OCI-LY7 (cell line): ENCODE measurements around the gene DEAF1. TPM values are rescaled to one million over a fixed set of nuclear protein-coding genes. Genes with fewer than 3 reads are reported as not detected.
"Not testable (repeated sequence)": the region's sequence is repeated elsewhere in the genome, so short reads cannot be mapped to it uniquely, and the experiment has no call there.

ENCODE experiments used
- BruUV-seq: library from RNA; stranded (reverse); fragments of 400-500 nt; replicated peaks from 2 replicates; lab custom pipeline; 2021; lab: Mats Ljungman, UMichigan
- CTCF ChIA-PET: fragments of 300-600 bp; sonication (Branson Sonifier 250); formaldehyde crosslinking; loops from one replicate; lab custom pipeline; 2022; ENCODE audit warnings: antibody characterized with exemption; ENCODE audit not compliant: unreplicated experiment; lab: Charles Lee
- POLR2A ChIA-PET: fragments of 300-600 bp; sonication (Branson Sonifier 250); formaldehyde crosslinking; loops from one replicate; lab custom pipeline; 2022; ENCODE audit warnings: antibody characterized with exemption; lab: Charles Lee
- DNase-seq: peaks from one replicate; pipeline ENCODE4 v3.0.0-alpha.2; 2015; ENCODE audit warnings: low spot score
- H2AFZ ChIP-seq: fragments of 200-600 bp; sonication (generic), shearing (Covaris generic); 2 replicates; pipeline ENCODE4 v1.6.1; 2014; ENCODE audit warnings: mild to moderate bottlenecking, antibody characterized with exemption, low read length, moderate library complexity
- H3K27ac ChIP-seq: fragments of 200-600 bp; sonication (generic); 2 replicates; pipeline ENCODE4 v1.5.1; 2014; ENCODE audit warnings: mixed run types, low read depth, mild to moderate bottlenecking, moderate library complexity, low read length, inconsistent platforms; ENCODE audit not compliant: poor library complexity, severe bottlenecking
- H3K36me3 ChIP-seq: fragments of 200-600 bp; sonication (generic); 2 replicates; pipeline ENCODE4 v1.6.1; 2014; ENCODE audit warnings: mild to moderate bottlenecking, antibody characterized with exemption, low read length, moderate library complexity, mixed read lengths; ENCODE audit not compliant: insufficient read depth
- H3K4me1 ChIP-seq: fragments of 200-600 bp; sonication (generic); 2 replicates; pipeline ENCODE4 v1.5.1; 2014; ENCODE audit warnings: mild to moderate bottlenecking, low read length; ENCODE audit not compliant: insufficient read depth, poor library complexity, severe bottlenecking
- H3K4me2 ChIP-seq: fragments of 200-600 bp; sonication (generic); 2 replicates; pipeline ENCODE4 v1.6.1; 2014; ENCODE audit warnings: mild to moderate bottlenecking, low read length
- H3K4me3 ChIP-seq: fragments of 200-600 bp; sonication (generic); 2 replicates; pipeline ENCODE4 v1.5.1; 2014; ENCODE audit warnings: mild to moderate bottlenecking, low read depth, low read length; ENCODE audit not compliant: poor library complexity, severe bottlenecking
- H3K79me2 ChIP-seq: fragments of 200-600 bp; sonication (generic); 2 replicates; pipeline ENCODE4 v1.6.1; 2016; ENCODE audit warnings: low read depth, mild to moderate bottlenecking, low read length, moderate library complexity, mixed read lengths; ENCODE audit not compliant: insufficient read depth
- H3K9me2 ChIP-seq: fragments of 200-600 bp; sonication (generic); 2 replicates; pipeline ENCODE4 v1.6.1; 2016; ENCODE audit warnings: mild to moderate bottlenecking, low read length, mixed read lengths; ENCODE audit not compliant: insufficient read depth
- H3K9me3 ChIP-seq: fragments of 200-600 bp; sonication (generic); 2 replicates; pipeline ENCODE4 v1.6.1; 2014; ENCODE audit warnings: mild to moderate bottlenecking, mixed run types, low read length, mixed read lengths
- H4K20me1 ChIP-seq: fragments of 200-600 bp; sonication (generic); 2 replicates; pipeline ENCODE4 v1.6.1; 2014; ENCODE audit warnings: mild to moderate bottlenecking, antibody characterized with exemption, low read length, moderate library complexity, mixed read lengths; ENCODE audit not compliant: insufficient read depth
- EZH2phosphoT487 ChIP-seq: fragments of 200-600 bp; sonication (generic); IDR thresholded peaks from 2 replicates; pipeline ENCODE4 v1.6.1; 2018; ENCODE audit warnings: low read depth, borderline replicate concordance, mild to moderate bottlenecking, mixed run types, antibody characterized with exemption, low read length, moderate library complexity, mixed read lengths
- intact Hi-C: fragments of 100-400 bp; cut with micrococcal nuclease; formaldehyde crosslinking; loops from one replicate; pipeline ENCODE4 v1.10.0; 2022; ENCODE audit not compliant: unreplicated experiment
- total RNA-seq, 2 experiments: library from RNA; depleted of rRNA in 1 of 2; stranded (reverse); fragments of >200 nt in 1 of 2; shearing (Covaris generic) in 1 of 2; gene quantifications; 2 replicates each; pipeline ENCODE4 v1.2.3, GENCODE V29; 2014 to 2022
- TF ChIP-seq, protein P1 (sequence below): fragments of 200-600 bp; sonication (generic); conservative IDR thresholded peaks from 2 replicates; pipeline ENCODE4 v1.5.1; 2014; ENCODE audit warnings: mild to moderate bottlenecking, antibody characterized with exemption, low read length, moderate library complexity, mixed read lengths

The DEAF1 gene
- total RNA-seq, 2 experiments from 2014 or later = 42.7 to 66.2 TPM

DNA sequence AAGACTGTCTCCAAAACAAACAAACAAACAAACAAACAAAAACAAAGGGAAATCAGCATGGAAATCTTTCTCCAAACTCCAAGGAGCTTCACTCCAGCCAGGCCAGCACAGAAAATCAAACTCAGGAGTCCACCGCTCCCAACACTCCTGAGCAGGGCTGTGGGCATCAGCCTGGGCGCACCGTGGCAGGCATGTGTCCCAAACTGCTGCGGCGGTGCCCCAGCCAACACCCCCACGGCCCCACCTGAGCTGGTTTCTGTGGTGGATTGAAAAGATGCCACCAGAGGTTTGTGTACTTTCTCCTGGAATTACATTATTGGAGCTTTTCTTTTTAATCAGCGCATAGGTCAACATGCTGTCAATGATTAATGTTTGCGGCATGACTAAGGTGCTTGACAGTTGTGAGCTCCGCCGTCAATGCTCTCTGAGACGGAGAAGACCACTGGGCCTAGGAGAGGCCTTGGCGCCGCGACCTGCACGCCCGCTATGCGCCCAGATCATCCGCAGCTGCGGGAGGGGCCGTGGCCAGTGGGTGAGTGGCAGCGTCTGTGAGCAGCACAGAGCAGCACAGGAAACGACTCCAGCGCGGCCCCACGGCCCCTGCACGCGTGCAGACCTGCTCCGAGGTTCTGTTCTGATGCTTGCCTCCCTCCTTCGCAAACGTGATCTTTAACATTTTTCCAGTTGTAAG lies 39.8 kb downstream of the DEAF1 start:
- H3K9me2 ChIP-seq = no peaks in the 10 kb centered on the region
- no TSS peak for BruUV-seq
- no peaks in the 10 kb centered on the region for H3K79me2 ChIP-seq
- H2AFZ ChIP-seq = no peak overlapping the region
- no peak for TF ChIP-seq EZH2phosphoT487
- TF ChIP-seq, protein P1, sequence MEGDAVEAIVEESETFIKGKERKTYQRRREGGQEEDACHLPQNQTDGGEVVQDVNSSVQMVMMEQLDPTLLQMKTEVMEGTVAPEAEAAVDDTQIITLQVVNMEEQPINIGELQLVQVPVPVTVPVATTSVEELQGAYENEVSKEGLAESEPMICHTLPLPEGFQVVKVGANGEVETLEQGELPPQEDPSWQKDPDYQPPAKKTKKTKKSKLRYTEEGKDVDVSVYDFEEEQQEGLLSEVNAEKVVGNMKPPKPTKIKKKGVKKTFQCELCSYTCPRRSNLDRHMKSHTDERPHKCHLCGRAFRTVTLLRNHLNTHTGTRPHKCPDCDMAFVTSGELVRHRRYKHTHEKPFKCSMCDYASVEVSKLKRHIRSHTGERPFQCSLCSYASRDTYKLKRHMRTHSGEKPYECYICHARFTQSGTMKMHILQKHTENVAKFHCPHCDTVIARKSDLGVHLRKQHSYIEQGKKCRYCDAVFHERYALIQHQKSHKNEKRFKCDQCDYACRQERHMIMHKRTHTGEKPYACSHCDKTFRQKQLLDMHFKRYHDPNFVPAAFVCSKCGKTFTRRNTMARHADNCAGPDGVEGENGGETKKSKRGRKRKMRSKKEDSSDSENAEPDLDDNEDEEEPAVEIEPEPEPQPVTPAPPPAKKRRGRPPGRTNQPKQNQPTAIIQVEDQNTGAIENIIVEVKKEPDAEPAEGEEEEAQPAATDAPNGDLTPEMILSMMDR = no peak
- H3K9me3 ChIP-seq = no peaks in the 10 kb centered on the region
- H4K20me1 ChIP-seq = no peaks in the 10 kb centered on the region
- peaks cover 56% of the 10 kb centered on the region for H3K36me3 ChIP-seq
- ChIA-PET POLR2A (interaction anchor here (0.7 kb wide), 1 partner anchor 41 kb away, joined by 3 read pairs; the partner anchor contains the start of gene TMEM80), CTCF (no interaction called here)
- peaks cover 5% of the 10 kb centered on the region for H3K4me1 ChIP-seq
- H3K4me2 ChIP-seq = no peak overlapping the region
- no peak for DNase-seq
- no peak overlapping the region for H3K27ac ChIP-seq
- intact Hi-C loops = no loop called here
- no peak overlapping the region for H3K4me3 ChIP-seq

DNA sequence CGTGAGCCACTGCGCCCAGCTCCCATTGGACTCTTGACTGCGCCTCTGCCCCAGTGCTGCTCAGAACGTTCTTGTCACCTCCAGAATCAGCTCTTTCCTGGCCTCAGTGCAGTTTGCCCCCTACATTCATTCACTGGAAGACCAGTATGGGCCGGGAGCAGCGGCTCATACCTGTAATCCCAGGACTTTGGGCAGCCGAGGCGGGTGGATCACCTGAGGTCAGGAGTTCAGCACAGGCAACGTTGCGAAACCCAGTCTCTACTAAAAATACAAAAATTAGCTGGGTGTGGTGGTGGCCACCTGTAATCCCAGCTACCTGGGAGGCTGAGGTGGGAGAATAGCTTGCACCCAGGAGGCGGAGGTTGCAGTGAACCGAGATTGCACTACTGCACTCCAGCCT lies 40.6 kb downstream of the DEAF1 start:
- H3K27ac ChIP-seq, H4K20me1 ChIP-seq, H3K4me2 ChIP-seq, H3K79me2 ChIP-seq, BruUV-seq, intact Hi-C loops, H3K9me2 ChIP-seq, POLR2A ChIA-PET, H3K4me3 ChIP-seq, DNase-seq, H3K9me3 ChIP-seq, H3K4me1 ChIP-seq, CTCF ChIA-PET, H2AFZ ChIP-seq: not testable (repeated sequence)
- peaks cover 56% of the 10 kb centered on the region for H3K36me3 ChIP-seq

DNA sequence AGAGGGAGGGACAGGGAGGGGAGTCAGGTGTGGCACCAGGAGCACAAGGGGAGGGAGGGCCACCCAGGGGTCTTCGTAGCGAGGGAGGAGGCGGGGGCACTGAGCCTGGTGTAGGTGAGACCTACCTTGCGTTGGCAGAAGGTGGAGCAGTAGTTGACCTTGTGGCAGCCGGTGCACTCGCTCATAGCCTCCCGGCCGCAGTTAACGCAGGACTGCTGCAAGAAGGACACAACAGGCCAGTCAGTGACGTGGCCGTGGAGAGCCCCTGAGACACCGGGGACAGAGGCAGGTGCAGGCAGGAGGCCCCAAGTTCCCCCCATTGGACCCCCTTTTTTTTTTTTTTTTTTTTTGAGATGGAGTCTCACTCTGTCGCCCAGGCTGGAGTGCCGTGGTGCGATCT lies 41.2 kb downstream of the DEAF1 start:
- Histone ChIP-seq H3K27ac (no peak overlapping the region), H3K9me3 (no peaks in the 10 kb centered on the region), H3K79me2 (no peaks in the 10 kb centered on the region), H4K20me1 (no peaks in the 10 kb centered on the region), H3K4me3 (no peak overlapping the region), H2AFZ (no peak overlapping the region), H3K4me1 (no peaks in the 10 kb centered on the region), H3K36me3 (peaks cover 56% of the 10 kb centered on the region), H3K4me2 (no peak overlapping the region), H3K9me2 (no peaks in the 10 kb centered on the region)
- ChIA-PET POLR2A (no interaction called here), CTCF (no interaction called here)
- DNase-seq = no peak
- TF ChIP-seq EZH2phosphoT487 = no peak
- TF ChIP-seq, protein P1 = no peak
- intact Hi-C loops = no loop called here
- BruUV-seq = no TSS peak

DNA sequence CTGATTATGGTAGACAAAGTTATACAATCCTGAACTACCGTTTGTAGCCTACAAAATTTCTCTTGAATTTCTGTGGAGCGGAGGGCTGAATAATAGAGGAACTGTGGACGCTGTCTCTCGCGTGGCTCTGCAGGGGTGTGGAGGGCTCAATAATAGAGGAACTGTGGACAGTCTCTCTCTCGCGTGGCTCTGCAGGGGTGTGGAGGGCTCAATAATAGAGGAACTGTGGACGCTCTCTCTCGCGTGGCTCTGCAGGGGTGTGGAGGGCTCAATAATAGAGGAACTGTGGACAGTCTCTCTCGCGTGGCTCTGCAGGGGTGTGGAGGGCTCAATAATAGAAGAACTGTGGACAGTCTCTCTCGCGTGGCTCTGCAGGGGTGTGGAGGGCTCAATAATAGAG lies 41.9 kb downstream of the DEAF1 start:
- H3K9me3 ChIP-seq, POLR2A ChIA-PET, DNase-seq, H4K20me1 ChIP-seq, CTCF ChIA-PET, H3K4me1 ChIP-seq, H3K4me3 ChIP-seq, H3K9me2 ChIP-seq, H3K79me2 ChIP-seq, H2AFZ ChIP-seq, H3K27ac ChIP-seq, H3K4me2 ChIP-seq, BruUV-seq, intact Hi-C loops: not testable (repeated sequence)
- H3K36me3 ChIP-seq = peaks cover 51% of the 10 kb centered on the region
